T1000 (cell line): Measurements from ENCODE around the gene HOXC9.

Source experiments
- DNase-seq: peaks from one replicate; lab custom pipeline; 2025; ENCODE audit warnings: mixed read lengths; lab: John Stamatoyannopoulos, UW

Gene HOXC9

GRCh38 chr12:53988541-53989226, 11.3 kb upstream of the HOXC9 start:
- no peak for DNase-seq

- DNase-seq: no peak
These were observed 10.5 kb upstream of the HOXC9 start for GRCh38 chr12:53989227-53990113.

- DNase-seq: no peak
These were observed 9.5 kb upstream of the HOXC9 start for GRCh38 chr12:53990311-53991076.

- no peak for DNase-seq
These were observed 8.9 kb upstream of the HOXC9 start for GRCh38 chr12:53991077-53991460.

- no peak for DNase-seq
These were observed 7.5 kb upstream of the HOXC9 start for GRCh38 chr12:53992377-53992889.

GRCh38 chr12:53993162-53994008, 6.6 kb upstream of the HOXC9 start:
- no peak for DNase-seq

- DNase-seq: no peak
These were observed 6.0 kb upstream of the HOXC9 start for GRCh38 chr12:53994009-53994263.

GRCh38 chr12:53994264-53995001, 5.5 kb upstream of the HOXC9 start:
- DNase-seq: no peak

GRCh38 chr12:53995002-53995377, 5.0 kb upstream of the HOXC9 start:
- DNase-seq: no peak

- no peak for DNase-seq
These were observed 4.4 kb upstream of the HOXC9 start for GRCh38 chr12:53995378-53996239.

GRCh38 chr12:53996240-53997203, 3.4 kb upstream of the HOXC9 start:
- no peak for DNase-seq

GRCh38 chr12:53997204-53998109, 2.5 kb upstream of the HOXC9 start:
- no peak for DNase-seq

GRCh38 chr12:53998110-53998899, 1.7 kb upstream of the HOXC9 start:
- no peak for DNase-seq

GRCh38 chr12:53998900-53999236, 1.1 kb upstream of the HOXC9 start:
- DNase-seq: no peak

GRCh38 chr12:53999559-54000115, 324 bp upstream of the HOXC9 start:
- no peak for DNase-seq

- DNase-seq: no peak
These were observed 1.6 kb downstream of the HOXC9 start for GRCh38 chr12:54001283-54002187.
